Choroid plexus epithelial cell (primary cell): ENCODE results near the gene NDE1.
"Not testable (repeated sequence)": the region's sequence is repeated elsewhere in the genome, so short reads cannot be mapped to it uniquely, and the experiment has no call there.

Experiments used
- DNase-seq: peaks from one replicate; pipeline ENCODE4 v3.0.0-alpha.2; 2010; ENCODE audit warnings: low read depth
- H3K4me3 ChIP-seq: 2 replicates; pipeline ENCODE4 v1.5.1; 2011; ENCODE audit warnings: low read depth, mild to moderate bottlenecking, control low read depth, low read length, moderate library complexity
- TF ChIP-seq, protein P1 (sequence below): conservative IDR thresholded peaks from 2 replicates; pipeline ENCODE4 v1.5.1; 2011; ENCODE audit warnings: low read depth, mild to moderate bottlenecking, control low read depth, inconsistent platforms, low read length, moderate library complexity

The NDE1 gene

DNA sequence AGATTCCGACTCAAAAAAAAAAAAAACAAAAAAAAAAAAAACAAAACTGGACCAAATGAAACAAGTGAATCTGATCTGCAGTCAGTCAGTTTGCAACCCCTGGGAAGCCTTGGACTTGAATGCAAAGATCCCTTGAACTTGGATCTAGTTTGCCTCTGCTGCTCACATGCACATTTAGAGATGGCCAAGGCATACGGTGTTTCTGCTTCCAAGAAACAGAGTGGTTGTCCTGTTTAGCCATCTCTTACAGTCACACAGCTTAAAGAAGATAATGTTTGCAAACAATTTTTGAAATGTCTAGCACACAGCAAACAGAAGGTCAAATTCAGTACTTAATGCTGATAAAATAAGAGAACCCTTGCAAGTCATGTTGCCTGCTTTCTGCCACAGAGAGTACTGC, 4.5 kb downstream of the NDE1 start:
- H3K4me3 ChIP-seq, result no peak overlapping the region
- no peak for DNase-seq
- TF ChIP-seq, protein P1, sequence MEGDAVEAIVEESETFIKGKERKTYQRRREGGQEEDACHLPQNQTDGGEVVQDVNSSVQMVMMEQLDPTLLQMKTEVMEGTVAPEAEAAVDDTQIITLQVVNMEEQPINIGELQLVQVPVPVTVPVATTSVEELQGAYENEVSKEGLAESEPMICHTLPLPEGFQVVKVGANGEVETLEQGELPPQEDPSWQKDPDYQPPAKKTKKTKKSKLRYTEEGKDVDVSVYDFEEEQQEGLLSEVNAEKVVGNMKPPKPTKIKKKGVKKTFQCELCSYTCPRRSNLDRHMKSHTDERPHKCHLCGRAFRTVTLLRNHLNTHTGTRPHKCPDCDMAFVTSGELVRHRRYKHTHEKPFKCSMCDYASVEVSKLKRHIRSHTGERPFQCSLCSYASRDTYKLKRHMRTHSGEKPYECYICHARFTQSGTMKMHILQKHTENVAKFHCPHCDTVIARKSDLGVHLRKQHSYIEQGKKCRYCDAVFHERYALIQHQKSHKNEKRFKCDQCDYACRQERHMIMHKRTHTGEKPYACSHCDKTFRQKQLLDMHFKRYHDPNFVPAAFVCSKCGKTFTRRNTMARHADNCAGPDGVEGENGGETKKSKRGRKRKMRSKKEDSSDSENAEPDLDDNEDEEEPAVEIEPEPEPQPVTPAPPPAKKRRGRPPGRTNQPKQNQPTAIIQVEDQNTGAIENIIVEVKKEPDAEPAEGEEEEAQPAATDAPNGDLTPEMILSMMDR, result no peak

DNA sequence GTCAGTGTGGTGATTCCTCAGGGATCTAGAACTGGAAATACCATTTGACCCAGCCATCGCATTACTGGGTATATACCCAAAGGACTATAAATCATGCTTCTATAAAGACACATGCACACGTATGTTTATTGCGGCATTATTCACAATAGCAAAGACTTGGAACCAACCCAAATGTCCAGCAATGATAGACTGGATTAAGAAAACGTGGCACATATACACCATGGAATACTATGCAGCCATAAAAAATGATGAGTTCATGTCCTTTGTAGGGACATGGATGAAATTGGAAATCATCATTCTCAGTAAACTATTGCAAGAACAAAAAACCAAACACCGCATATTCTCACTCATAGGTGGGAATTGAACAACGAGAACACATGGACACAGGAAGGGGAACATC, 5.5 kb downstream of the NDE1 start:
- H3K4me3 ChIP-seq, DNase-seq: not testable (repeated sequence)

DNA sequence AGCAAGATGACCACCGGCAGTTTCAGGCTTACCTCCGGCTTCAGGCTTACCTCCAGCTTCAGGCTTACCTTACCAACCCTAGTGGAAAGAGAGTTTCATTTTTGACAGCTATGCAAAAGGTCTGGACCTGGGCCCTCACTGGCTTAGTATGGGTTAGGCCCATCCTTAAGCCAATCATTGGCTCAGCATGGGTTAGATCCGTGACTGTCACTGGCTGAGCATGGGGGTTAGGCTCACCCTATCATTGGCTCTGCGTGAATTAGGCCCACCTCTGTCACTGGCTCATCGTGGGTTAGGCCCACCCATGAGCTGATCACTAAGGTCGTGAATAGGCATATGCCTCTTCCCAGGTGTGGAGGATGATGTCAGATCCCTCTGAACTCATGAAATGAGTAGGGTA, 8.1 kb downstream of the NDE1 start:
- H3K4me3 ChIP-seq, result no peak overlapping the region
- DNase-seq, result no peak
- TF ChIP-seq, protein P1, result no peak

DNA sequence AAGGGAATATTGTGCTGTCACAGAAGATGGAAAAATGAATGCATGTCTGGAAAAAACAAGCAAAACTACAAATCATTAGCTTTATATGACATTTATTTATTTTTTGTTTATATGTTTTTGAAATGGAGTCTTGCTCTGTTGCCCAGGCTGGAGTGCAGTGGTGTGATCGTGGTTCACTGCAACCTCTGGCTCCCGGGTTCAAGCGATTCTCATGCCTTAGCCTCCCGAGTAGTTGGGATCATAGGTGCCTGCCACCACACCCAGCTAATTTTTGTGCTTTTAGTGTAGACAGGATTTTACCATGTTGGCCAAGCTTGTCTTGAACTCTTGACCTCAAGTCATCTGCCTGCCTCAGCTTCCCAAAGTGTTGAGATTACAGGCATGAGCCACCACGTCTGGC, 8.5 kb downstream of the NDE1 start:
- TF ChIP-seq, protein P1, result no peak
- no peak overlapping the region for H3K4me3 ChIP-seq
- DNase-seq, result no peak

DNA sequence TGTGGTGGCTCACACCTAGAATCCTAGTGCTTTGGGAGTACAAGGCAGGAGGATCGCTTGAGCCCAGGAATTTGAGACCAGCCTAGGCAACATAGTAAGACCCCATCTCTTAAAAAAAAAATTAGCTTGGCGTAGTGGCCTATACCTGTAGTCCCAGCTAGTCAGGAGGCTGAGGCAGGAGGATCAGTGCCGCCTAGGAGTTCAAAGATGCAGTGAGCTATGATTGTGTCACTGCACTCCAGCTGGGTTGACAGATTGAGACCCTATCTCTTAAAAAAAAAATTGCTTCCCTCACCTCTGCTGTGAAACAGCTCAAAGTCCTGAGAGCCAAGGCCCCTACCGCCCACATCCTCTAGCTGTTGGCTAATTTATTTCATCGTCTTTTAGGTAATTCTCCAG, 10.2 kb downstream of the NDE1 start:
- no peak overlapping the region for H3K4me3 ChIP-seq
- TF ChIP-seq, protein P1, result no peak
- no peak for DNase-seq

DNA sequence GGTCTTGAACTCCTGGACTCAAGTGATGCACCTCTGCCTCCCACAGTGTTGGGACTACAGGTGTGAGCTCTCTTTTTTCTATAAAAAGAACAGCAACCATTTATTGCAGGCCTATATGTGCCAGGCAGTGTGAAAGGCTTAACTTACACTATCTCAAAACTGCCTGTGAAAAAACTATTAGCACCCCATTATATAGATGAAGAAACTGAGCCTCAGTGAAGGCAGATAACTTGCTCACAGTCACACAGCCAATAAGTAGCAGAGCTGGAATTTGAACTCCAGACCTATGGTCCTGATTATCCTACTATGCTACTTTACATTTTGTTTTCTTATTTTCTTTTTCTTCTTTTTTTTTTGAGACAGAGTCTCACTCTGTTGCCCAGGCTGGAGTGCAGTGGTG, 15.1 kb downstream of the NDE1 start:
- DNase-seq, result no peak
- H3K4me3 ChIP-seq, result no peak overlapping the region
- TF ChIP-seq, protein P1, result no peak

DNA sequence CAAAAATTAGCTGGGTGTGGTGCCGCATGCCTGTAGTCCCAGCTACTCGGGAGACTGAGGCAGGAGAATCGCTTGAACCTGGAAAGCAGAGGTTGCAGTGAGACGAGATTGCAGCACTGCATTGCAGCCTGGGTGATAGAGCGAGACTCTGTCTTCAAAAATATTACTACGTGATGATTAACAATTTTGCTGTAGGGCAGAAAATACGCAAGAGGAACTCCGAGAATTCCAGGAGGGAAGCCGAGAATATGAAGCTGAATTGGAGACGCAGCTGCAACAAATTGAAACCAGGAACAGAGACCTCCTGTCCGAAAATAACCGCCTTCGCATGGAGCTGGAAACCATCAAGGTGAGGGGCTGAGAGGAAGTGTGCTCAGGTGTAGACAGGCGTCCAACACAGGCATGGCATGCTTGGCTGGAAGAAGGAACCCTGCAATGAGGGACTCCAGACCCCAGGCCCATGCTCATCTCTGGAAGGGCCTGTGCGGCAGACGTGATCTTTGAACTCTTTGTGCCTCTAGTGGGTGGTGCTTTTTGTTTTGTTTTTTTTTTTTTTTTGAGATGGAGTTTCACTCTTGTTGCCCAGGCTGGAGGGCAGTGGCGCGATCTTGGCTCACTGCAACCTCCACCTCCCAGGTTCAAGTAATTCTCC, 17.2 kb downstream of the NDE1 start:
- DNase-seq, result no peak
- TF ChIP-seq, protein P1, result no peak
- H3K4me3 ChIP-seq, result no peak overlapping the region
